Peyer's patch (tissue), 4 donors: ENCODE data around the gene SSH2.

ENCODE experiments used
- POLR2A ChIP-seq, 2 donors: fragments of 450-650 bp; IDR thresholded peaks; one replicate each; pipeline ENCODE4 v1.5.1; 2017; ENCODE audit warnings: antibody characterized with exemption in 2 of 2, mild to moderate bottlenecking in 2 of 2, moderate library complexity in 2 of 2
- TF ChIP-seq, protein P1 (sequence below), 6 experiments: fragments of 450-650 bp in 4 of 6; fragments of 200-600 bp in 2 of 6; sonication (generic) in 1 of 6; IDR thresholded peaks; one replicate each; pipeline ENCODE4 v1.5.1; 2017 to 2019; ENCODE audit warnings: antibody characterized with exemption in 6 of 6, mild to moderate bottlenecking in 3 of 6, moderate library complexity in 1 of 6

DNA sequence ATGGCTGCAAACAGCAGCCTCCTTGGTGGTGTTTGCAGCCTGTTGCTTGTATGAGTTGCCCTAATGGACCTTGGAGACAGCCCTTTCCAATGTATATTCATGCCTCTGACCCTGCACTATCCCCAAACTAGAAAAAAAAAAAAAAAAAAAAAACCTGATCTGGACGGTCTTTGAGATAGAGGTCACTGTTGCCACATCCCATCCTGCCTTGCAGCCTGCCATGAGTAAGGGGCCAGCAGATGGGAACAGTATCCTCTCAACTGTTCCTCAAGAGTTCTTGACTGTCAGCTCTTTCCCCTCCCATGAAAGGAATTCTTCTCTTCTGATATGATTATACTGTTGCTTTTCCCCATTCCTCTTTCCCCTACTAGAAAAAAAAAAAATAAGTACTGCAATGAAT is 152.4 kb downstream of the SSH2 start:
- TF ChIP-seq, protein P1, sequence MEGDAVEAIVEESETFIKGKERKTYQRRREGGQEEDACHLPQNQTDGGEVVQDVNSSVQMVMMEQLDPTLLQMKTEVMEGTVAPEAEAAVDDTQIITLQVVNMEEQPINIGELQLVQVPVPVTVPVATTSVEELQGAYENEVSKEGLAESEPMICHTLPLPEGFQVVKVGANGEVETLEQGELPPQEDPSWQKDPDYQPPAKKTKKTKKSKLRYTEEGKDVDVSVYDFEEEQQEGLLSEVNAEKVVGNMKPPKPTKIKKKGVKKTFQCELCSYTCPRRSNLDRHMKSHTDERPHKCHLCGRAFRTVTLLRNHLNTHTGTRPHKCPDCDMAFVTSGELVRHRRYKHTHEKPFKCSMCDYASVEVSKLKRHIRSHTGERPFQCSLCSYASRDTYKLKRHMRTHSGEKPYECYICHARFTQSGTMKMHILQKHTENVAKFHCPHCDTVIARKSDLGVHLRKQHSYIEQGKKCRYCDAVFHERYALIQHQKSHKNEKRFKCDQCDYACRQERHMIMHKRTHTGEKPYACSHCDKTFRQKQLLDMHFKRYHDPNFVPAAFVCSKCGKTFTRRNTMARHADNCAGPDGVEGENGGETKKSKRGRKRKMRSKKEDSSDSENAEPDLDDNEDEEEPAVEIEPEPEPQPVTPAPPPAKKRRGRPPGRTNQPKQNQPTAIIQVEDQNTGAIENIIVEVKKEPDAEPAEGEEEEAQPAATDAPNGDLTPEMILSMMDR (IDR thresholded peaks at IDR 0.05), result no peak
- no peak for TF ChIP-seq POLR2A (IDR thresholded peaks at IDR 0.05)
